GM12873 (cell line): ENCODE data around the gene SH3PXD2B.

Experiments used
- TF ChIP-seq, protein P1 (sequence below): IDR thresholded peaks from 2 replicates; pipeline ENCODE4 v1.5.1; 2012; ENCODE audit warnings: low read depth, mild to moderate bottlenecking, moderate library complexity, low read length, control low read depth; ENCODE audit not compliant: insufficient read depth; ENCODE audit errors: missing control alignments

SH3PXD2B gene

DNA sequence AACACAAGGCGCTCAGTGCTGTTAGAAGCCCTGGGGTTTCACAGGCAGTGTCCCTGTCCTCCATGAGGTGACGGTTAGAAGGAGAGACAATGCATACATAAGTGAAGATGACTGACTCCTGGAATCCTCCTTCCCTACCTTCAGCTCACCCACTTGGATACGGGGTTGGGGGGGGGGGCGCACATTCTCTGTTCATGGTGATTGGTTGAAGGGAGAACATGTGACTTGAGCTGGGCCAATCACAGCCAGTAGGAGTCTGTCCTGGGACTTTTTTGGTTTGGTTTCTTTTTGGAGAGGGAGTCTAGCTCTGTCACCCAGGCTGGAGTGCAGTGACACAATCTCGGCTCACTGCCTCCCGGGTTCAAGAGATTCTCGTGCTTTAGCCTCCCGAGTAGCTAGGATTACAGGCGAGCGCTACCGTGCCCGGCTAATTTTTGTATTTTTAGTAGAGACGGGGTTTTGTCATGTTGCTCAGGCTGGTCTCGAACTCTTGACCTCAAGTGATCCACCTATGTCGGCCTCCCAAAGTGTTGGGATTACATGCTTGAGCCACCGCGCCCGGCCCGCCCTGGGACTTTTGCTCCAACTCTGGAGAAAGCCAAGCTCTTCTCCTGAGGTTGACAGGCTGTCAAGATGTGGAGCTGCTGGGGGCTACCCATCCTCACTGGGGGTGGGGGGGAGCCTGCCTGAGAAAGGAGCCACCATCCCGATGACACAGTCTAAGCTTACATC, 30.8 kb downstream of the SH3PXD2B start:
- TF ChIP-seq, protein P1, sequence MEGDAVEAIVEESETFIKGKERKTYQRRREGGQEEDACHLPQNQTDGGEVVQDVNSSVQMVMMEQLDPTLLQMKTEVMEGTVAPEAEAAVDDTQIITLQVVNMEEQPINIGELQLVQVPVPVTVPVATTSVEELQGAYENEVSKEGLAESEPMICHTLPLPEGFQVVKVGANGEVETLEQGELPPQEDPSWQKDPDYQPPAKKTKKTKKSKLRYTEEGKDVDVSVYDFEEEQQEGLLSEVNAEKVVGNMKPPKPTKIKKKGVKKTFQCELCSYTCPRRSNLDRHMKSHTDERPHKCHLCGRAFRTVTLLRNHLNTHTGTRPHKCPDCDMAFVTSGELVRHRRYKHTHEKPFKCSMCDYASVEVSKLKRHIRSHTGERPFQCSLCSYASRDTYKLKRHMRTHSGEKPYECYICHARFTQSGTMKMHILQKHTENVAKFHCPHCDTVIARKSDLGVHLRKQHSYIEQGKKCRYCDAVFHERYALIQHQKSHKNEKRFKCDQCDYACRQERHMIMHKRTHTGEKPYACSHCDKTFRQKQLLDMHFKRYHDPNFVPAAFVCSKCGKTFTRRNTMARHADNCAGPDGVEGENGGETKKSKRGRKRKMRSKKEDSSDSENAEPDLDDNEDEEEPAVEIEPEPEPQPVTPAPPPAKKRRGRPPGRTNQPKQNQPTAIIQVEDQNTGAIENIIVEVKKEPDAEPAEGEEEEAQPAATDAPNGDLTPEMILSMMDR, result no peak

DNA sequence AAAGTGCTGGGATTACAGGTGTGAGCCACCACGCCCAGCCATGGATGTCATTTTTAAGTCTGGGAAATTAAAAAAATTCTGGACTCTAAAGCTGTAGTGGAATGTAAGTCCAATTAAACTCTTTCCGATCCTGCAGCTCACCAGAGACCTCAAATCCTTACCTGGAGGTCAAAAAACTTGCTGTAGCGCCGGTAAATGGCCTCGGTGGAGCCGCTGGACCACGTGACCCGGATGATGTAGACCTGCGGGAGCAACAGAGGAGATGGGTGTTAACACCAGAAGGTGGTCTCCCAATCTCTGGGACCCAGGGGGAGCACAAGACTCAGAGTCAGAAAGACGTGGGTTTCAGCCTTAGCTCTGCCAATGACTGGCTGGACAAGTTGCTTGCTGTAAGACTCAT, 32.1 kb downstream of the SH3PXD2B start:
- TF ChIP-seq, protein P1, result no peak

DNA sequence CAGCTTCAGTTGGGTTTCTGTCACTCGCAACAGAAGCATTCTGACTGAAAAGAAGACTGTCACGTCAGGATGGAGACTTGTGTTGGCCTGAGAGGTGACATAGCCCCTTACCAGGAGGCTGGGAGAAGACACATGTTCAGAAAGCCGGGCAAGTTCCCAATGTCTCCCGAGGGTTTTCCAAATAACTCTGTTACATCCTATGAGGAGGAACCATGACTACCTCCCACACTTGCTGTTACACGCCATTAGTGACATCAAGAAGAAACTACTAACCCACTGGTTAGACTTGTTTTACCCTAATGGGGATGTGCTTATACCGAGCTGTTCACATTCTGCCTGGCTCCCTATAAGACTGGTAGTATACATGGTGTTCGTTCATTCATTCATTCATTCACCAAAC, 33.3 kb downstream of the SH3PXD2B start:
- TF ChIP-seq, protein P1, result no peak

DNA sequence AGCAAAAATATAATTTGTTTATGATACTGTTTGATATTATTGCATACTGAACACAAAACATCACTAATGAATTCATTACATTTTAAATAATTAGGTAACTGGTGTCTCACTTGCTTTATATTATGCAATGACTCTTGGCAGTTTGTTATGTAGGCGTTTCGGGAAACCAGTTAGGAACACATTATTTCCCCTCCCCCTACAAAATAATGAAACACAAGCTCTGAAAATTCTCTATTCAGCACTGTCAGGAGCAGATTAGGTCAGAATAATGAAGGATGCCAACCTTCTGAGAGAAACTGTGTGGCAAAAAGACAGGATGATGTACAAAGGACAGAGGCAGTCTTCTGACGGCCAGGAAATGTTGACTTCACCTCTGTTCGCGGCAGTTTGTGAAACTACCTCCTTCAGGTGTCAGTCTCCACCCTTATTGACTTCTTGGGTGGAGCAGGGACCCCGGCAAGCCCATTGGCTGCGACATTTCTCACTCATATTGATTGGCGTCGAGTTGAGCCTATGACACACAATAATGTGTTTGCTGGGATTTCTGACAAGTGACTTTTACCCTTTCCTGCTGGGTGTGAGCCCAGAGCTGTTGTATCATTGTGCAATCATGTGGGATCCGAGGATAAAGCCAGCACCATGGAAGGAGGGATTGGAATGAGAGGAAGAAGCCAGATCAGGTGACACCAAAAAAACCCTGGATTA, 33.9 kb downstream of the SH3PXD2B start:
- TF ChIP-seq, protein P1, result no peak

DNA sequence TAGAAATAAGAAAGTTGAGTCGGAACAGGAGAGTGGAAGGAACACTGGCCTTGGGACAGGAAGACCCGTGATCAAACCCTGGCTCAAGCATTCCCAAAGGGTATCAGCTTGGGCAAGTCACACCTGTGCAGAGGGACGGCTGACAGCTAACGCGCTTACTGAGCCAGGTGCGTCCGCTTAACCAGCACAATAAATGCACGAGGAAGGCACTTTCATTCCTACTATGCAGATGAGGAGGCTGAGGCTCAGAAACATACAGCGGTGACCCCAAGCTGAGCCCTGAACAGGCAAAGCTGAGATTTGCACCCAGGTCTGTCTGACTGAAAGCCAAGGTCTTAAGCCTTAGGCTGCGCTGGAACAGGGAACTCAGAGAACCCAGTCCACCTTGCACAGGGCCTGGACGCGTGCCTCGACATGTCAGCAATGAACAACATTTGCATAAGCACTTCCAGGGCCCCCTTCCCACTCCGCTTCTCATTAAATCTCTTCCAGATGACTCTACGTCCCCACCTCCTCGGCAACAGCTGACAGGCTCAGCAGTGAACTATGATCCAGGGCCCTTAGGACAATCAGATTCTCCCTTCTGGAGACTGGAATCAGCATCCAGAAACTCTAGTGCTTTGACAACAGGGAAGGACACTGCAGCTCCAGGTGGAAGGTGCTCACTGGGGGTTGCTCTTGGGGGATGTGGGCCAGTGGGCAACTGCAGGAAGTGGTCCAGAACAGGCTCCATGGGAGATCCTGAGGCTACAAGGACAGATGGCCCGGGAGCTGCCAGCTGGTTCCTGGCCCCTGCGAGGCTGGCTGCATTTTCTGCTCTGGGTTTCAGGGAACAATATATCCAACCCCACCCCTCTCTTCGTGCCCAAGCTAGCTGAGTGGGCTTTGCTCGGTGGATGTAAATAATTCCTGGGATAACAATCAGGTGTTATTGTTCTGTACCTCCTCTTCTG, 35.2 kb downstream of the SH3PXD2B start:
- TF ChIP-seq, protein P1, result no peak

DNA sequence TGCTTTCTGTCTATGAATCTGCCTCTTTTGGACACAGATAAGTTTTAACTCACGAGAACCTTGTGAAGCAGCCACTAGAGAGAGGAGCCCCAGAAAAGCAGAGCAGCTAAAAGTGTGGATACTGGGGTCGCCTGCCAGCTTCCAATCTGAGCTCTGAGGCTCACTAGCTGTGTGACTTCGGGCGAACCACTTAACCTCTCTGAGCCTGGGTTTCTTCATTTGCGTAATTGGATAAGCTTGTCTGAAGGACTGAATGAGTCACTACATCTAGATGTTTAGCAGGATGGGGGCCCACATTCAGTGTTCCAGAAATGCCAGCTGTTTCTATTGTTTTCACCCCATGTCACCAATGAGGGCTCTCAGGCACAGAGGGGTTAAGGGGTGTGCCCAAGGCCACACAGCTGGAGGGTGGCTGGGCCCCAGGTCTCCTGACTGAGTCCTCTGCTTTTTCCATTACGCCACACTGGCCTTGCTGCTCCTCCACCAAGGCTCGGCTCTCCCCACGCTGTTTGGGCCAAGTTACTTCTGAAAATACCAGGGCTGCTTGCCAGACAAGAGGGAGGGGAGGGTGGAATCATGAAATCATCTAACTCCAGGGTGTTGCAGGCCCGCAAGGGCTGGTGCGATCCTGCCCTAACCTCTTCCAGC, 36.2 kb downstream of the SH3PXD2B start:
- TF ChIP-seq, protein P1, result no peak
